A673 (cell line): Measurements from ENCODE around the gene CCN6.
"Not testable (repeated sequence)": the region's sequence is repeated elsewhere in the genome, so short reads cannot be mapped to it uniquely, and the experiment has no call there.

ENCODE experiments used
- EZH2 ChIP-seq: fragments of 200-600 bp; sonication (generic); IDR thresholded peaks from 2 replicates; pipeline ENCODE4 v1.6.1; 2017; ENCODE audit warnings: borderline replicate concordance, low read depth, mild to moderate bottlenecking, mixed read lengths, antibody characterized with exemption, low read length; ENCODE audit not compliant: poor library complexity, severe bottlenecking
- TF ChIP-seq, protein P1 (sequence below): fragments of 300-800, 200-600 bp; sonication (generic); conservative IDR thresholded peaks from 2 replicates; pipeline ENCODE4 v1.5.1; 2017; ENCODE audit warnings: low read depth, mild to moderate bottlenecking, antibody characterized with exemption, low read length, moderate library complexity, mixed read lengths

- TF ChIP-seq, protein P1, sequence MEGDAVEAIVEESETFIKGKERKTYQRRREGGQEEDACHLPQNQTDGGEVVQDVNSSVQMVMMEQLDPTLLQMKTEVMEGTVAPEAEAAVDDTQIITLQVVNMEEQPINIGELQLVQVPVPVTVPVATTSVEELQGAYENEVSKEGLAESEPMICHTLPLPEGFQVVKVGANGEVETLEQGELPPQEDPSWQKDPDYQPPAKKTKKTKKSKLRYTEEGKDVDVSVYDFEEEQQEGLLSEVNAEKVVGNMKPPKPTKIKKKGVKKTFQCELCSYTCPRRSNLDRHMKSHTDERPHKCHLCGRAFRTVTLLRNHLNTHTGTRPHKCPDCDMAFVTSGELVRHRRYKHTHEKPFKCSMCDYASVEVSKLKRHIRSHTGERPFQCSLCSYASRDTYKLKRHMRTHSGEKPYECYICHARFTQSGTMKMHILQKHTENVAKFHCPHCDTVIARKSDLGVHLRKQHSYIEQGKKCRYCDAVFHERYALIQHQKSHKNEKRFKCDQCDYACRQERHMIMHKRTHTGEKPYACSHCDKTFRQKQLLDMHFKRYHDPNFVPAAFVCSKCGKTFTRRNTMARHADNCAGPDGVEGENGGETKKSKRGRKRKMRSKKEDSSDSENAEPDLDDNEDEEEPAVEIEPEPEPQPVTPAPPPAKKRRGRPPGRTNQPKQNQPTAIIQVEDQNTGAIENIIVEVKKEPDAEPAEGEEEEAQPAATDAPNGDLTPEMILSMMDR: not testable (repeated sequence)
- TF ChIP-seq EZH2: not testable (repeated sequence)
Observed at GRCh38 chr6:112051251-112051740, 2.6 kb upstream of the CCN6 start.
